Activated T-helper 17 cell treated with anti-CD3 and anti-CD28 coated beads, Interleukin-2, amount 50 U/mL, for 72 hours (primary cell): Measurements from ENCODE around the gene LCN6. TPM values are rescaled to one million over a fixed set of nuclear protein-coding genes. Genes with fewer than 3 reads are reported as not detected.
A peak's percentile ranks its signal among the peaks of the same experiment; 100 is the strongest.

Source experiments
- ATAC-seq: fragments of 150-1000 bp; cut with Tn5 transposase; replicated peaks from 2 replicates; pipeline ENCODE4 v1.10.0; 2021; ENCODE audit warnings: mild to moderate bottlenecking, moderate library complexity
- H3K27ac Mint-ChIP-seq: one replicate; pipeline ENCODE4 v1.8.0; 2022; ENCODE audit warnings: mixed read lengths
- H3K27me3 Mint-ChIP-seq: one replicate; pipeline ENCODE4 v1.8.0; 2022; ENCODE audit warnings: mixed read lengths
- H3K36me3 Mint-ChIP-seq: one replicate; pipeline ENCODE4 v1.8.0; 2022; ENCODE audit warnings: low read depth, mild to moderate bottlenecking, mixed read lengths
- H3K4me1 Mint-ChIP-seq: one replicate; pipeline ENCODE4 v1.8.0; 2022; ENCODE audit warnings: mixed read lengths
- H3K4me3 Mint-ChIP-seq: one replicate; pipeline ENCODE4 v1.8.0; 2022; ENCODE audit warnings: mild to moderate bottlenecking, mixed read lengths
- H3K9me3 Mint-ChIP-seq: one replicate; pipeline ENCODE4 v1.8.0; 2022; ENCODE audit warnings: mixed read lengths
- total RNA-seq, 2 donors: library from RNA; stranded (reverse); gene quantifications; one replicate each; pipeline ENCODE4 v1.2.3, GENCODE V29; 2022

LCN6 gene
- total RNA-seq, 2 donors from 2014 or later = not detected

DNA sequence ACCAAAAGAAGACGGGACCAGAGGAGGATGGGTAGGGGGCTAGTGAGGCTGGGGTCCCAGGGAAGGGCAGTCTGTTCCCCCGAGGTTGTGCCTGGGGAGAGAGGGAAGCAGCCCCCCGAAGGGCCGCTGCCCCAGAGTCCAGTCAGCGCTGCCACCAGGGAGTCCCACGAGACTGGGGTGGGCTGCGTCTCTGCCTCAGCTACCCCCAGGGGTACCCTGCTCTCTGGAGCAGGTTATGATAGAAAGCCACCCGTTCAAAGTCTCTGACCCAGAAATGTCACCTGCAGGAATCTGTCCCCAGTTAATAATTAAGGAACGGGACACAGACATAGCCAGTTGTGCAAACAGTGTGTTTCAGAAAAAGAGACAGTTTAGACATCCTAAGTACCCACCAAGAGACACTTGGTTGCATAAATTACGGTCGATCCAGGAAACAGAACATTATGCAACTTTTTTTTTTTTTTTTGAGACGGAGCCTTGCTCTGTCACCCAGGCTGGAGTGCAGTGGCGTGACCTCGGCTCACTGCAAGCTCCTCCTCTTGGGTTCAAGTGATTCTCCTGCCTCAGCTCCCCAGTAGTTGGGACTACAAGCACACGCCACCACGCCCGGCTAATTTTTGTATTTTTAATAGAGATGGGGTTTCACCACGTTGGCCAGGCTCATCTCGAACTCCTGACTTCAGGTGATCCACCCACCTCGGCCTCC lies 50.4 kb downstream of the LCN6 start:
- Mint-ChIP-seq H3K9me3 (no peaks in the 10 kb centered on the region), H3K27ac (no peak overlapping the region), H3K36me3 (no peaks in the 10 kb centered on the region), H3K27me3 (peaks cover 8% of the 10 kb centered on the region), H3K4me3 (no peak overlapping the region), H3K4me1 (peaks cover 4% of the 10 kb centered on the region)
- no peak for ATAC-seq

DNA sequence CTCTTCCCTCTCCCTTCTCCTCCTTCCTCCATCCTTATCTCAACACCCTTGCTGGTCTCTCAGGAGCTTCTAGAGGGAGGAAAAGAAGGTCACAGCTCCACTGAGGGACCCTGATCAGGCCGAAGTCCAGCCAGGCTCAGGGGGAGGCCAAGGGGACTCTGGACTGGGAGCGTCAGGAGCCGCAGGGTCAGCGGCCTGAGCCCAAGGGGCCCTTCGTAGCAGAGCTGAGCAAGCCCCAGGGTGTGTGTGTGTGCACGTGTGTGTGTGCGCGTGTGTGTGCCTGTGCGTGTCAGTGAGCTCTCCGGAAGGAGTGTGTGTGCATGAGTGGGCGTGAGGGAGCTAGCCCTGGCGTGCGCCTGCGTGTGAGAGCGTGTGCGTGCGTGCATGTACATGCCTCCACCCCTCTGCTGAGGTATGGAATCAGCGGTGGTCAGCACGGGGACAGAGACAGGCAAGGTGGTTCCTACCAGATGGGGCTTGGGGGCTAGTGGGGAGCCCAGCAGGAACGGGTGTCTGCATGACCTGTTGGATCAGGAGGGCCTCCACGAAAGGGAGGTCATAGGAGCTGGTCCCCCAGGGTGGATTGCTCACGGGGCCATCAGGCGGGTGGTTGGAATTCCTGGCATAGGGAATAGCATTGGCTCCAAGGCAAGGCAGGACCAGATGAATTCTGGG lies 51.0 kb downstream of the LCN6 start:
- peaks cover 4% of the 10 kb centered on the region for H3K4me1 Mint-ChIP-seq
- peaks cover 8% of the 10 kb centered on the region for H3K27me3 Mint-ChIP-seq
- H3K9me3 Mint-ChIP-seq = no peaks in the 10 kb centered on the region
- no peaks in the 10 kb centered on the region for H3K36me3 Mint-ChIP-seq
- no peak overlapping the region for H3K27ac Mint-ChIP-seq
- H3K4me3 Mint-ChIP-seq = no peak overlapping the region
- ATAC-seq = no peak

DNA sequence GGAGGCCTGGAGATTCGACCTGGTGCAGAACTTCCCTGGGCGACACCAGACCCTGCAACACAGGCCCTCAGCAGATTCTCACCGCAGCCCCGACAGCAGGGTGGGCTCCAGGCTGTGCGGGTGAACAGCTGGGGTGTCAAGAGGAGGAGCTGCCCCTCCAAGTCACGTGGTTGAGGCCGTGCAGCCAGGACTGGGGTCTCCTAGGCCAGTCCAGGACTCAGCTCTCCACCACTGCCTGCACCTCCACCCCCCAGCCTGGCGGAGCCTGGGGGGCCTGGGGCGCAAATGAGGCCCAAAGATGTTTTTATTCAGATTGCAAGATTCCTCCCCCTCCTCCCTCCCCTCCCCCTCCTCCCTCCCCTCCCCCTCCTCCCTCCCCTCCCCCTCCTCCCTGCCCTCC lies 51.8 kb downstream of the LCN6 start:
- no peaks in the 10 kb centered on the region for H3K9me3 Mint-ChIP-seq
- ATAC-seq = no peak

DNA sequence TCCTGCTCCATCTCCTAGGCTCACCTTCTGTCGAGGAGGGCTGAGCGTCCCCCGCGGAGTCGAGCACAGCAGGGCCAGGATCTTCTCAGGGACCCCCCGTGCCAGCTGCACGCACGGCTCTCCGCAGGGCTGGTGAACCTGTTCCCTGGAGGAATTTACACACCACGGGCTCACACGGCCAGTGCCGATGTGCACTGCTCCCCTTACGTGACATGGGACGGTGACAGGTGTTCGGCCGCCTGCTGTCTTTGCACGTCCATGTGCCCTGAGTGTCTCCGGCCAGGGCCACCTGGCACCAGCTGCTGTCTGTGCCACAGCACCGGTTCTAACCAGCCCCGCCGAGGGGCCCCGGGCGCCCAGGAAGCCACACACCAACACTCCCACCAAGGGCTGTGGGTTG lies 52.4 kb downstream of the LCN6 start:
- ATAC-seq = no peak
- Mint-ChIP-seq H3K9me3 (no peaks in the 10 kb centered on the region), H3K27ac (no peak overlapping the region), H3K36me3 (no peaks in the 10 kb centered on the region), H3K27me3 (peaks cover 8% of the 10 kb centered on the region), H3K4me1 (no peaks in the 10 kb centered on the region), H3K4me3 (no peak overlapping the region)

More for the DNA sequence above, 51.8 kb downstream of the LCN6 start:
- peaks cover 8% of the 10 kb centered on the region for H3K27me3 Mint-ChIP-seq
- peaks cover 1% of the 10 kb centered on the region for H3K4me1 Mint-ChIP-seq
- H3K27ac Mint-ChIP-seq = no peak overlapping the region
- H3K4me3 Mint-ChIP-seq = no peak overlapping the region
- H3K36me3 Mint-ChIP-seq = no peaks in the 10 kb centered on the region

DNA sequence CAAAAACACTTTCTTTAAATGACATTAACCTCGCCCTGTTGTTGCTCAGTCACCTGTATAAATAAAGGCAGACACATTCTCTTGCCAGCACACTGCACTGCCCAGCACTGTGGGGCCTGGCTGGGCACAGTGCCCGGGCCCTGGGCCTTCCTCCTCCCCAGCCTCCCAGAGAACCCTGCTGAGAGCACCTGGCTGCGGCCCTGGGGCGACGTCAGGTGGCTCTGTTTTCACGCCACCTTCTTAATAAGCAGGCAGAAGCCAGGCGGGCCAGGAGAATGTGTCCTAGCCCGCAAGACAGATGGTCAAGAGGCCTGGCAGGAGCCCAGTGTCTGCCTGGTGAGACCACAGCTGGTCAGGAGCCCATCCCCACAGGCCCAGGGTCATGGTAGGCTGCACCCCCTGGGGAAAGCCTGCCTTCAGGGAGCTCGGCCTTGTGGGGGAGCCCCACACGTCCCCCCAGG lies 52.9 kb downstream of the LCN6 start:
- Mint-ChIP-seq H3K27me3 (peaks cover 8% of the 10 kb centered on the region), H3K4me1 (no peaks in the 10 kb centered on the region), H3K9me3 (no peaks in the 10 kb centered on the region), H3K4me3 (no peak overlapping the region), H3K27ac (no peak overlapping the region), H3K36me3 (no peaks in the 10 kb centered on the region)
- ATAC-seq = no peak

DNA sequence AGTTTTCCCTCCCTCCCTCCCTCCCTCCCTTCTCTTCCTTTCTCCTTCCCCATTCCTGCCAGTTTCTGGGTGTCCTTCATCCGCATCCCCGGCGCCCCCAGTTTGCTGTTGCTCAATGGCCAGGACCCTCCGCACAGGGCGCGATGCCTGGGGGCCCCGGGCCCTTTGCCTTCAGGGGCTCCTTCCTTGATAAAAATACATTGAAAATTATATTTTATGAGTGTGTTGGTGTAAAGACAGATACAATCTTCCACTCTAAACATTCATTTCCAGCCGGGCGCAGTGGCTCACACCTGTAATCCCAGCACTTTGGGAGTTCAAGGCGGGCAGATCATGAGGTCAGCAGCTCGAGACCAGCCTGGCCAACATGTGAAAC lies 53.5 kb downstream of the LCN6 start:
- peaks cover 8% of the 10 kb centered on the region for H3K27me3 Mint-ChIP-seq
- no peaks in the 10 kb centered on the region for H3K9me3 Mint-ChIP-seq
- no peak for ATAC-seq
- no peak overlapping the region for H3K27ac Mint-ChIP-seq
- H3K4me3 Mint-ChIP-seq = no peak overlapping the region
- no peaks in the 10 kb centered on the region for H3K4me1 Mint-ChIP-seq
- H3K36me3 Mint-ChIP-seq = no peaks in the 10 kb centered on the region

DNA sequence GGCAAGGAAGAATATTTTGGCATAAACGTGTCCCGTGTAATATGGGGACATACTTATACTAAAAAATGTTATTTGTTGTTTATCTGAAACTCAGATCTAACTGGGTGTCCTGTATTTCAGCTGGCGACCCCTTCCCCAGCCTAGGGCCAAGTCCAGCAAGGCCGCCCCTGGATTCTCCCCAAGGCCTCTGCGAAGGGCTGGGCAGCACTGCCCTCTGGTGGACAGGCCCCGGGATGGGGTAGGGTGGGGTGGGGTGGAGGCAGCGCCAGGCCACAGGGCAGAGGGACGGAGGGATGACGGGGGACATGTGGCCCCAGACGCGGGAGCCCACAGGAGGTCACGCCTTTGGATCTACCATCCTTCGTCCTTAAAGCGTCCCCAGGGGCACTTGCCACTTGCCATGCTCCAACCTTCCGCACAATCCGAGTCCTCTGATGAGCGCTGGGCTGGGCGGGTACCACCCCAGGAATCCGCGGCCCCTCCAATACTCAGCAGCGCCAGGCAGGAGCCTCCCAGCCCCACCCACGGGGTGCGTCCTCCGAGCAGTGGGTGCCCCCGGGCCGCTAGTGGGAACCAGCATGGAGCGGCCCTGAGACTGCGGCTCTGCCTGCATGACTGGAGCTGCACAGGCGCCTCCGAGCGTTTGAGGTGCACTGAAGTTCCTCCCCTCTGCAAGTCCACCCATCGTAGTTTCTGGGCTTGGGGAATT lies 54.0 kb downstream of the LCN6 start:
- H3K9me3 Mint-ChIP-seq = no peaks in the 10 kb centered on the region
- no peaks in the 10 kb centered on the region for H3K36me3 Mint-ChIP-seq
- H3K4me3 Mint-ChIP-seq = no peak overlapping the region
- ATAC-seq = peak; percentile 78
- H3K4me1 Mint-ChIP-seq = no peaks in the 10 kb centered on the region
- no peak overlapping the region for H3K27ac Mint-ChIP-seq
- H3K27me3 Mint-ChIP-seq = peaks cover 8% of the 10 kb centered on the region

Other genes with a start within 250 kb of the LCN6 start
- 10 to 100 TPM; 63.8 to 65.9 TPM for gene NOTCH1, start 202.5 kb downstream of the LCN6 start, total RNA-seq
- 1 to 10 TPM in 1 of 2 donors, under 1 TPM in 1; 0.78 to 1.0 TPM for gene EGFL7, start 85.6 kb downstream of the LCN6 start, total RNA-seq
- 10 to 100 TPM; 14.6 to 15.6 TPM for gene AGPAT2, start 61.1 kb downstream of the LCN6 start, total RNA-seq
- not detected for gene DIPK1B, start 36.0 kb downstream of the LCN6 start, total RNA-seq
- 1 to 10 TPM; 1.0 to 1.8 TPM for gene LCN10, start 5.6 kb downstream of the LCN6 start, total RNA-seq
- gene LCN8, start 9.7 kb upstream of the LCN6 start, total RNA-seq = not detected
- gene LCN15, start 16.0 kb upstream of the LCN6 start, total RNA-seq = not detected
- 10 to 100 TPM; 30.1 to 30.7 TPM for gene TMEM141, start 42.8 kb upstream of the LCN6 start, total RNA-seq
- gene CCDC183, start 47.8 kb upstream of the LCN6 start, total RNA-seq = 1 to 10 TPM in 1 of 2 donors, under 1 TPM in 1; 0.41 to 2.1 TPM
- 100 to 1,000 TPM in 1 of 2 donors, 10 to 100 TPM in 1; 51.5 to 108 TPM for gene RABL6, start 59.4 kb upstream of the LCN6 start, total RNA-seq
- gene AJM1, start 94.0 kb upstream of the LCN6 start, total RNA-seq = 10 to 100 TPM in 1 of 2 donors, 1 to 10 TPM in 1; 4.3 to 12.9 TPM
- 100 to 1,000 TPM; 138 to 194 TPM for gene PHPT1, start 100.9 kb upstream of the LCN6 start, total RNA-seq
- 10 to 100 TPM; 18.6 to 27.4 TPM for gene MAMDC4, start 103.8 kb upstream of the LCN6 start, total RNA-seq
- 100 to 1,000 TPM; 221 to 265 TPM for gene EDF1, start 117.8 kb upstream of the LCN6 start, total RNA-seq
- 10 to 100 TPM; 54.4 to 56.8 TPM for gene TRAF2, start 138.0 kb upstream of the LCN6 start, total RNA-seq
- gene FBXW5, start 196.2 kb upstream of the LCN6 start, total RNA-seq = 10 to 100 TPM; 91.0 to 99.2 TPM
- gene C8G, start 196.7 kb upstream of the LCN6 start, total RNA-seq = 1 to 10 TPM in 1 of 2 donors, not detected in 1; 3.1 TPM
- gene LCN12, start 203.7 kb upstream of the LCN6 start, total RNA-seq = 1 to 10 TPM in 1 of 2 donors, under 1 TPM in 1; 0.54 to 2.4 TPM
- gene PTGDS, start 229.0 kb upstream of the LCN6 start, total RNA-seq = 1 to 10 TPM in 1 of 2 donors, not detected in 1; 1.3 TPM
- under 1 TPM in 1 of 2 donors, not detected in 1; 0.11 TPM for gene LCNL1, start 234.5 kb upstream of the LCN6 start, total RNA-seq
- gene PAXX, start 243.9 kb upstream of the LCN6 start, total RNA-seq = 10 to 100 TPM; 31.1 to 49.1 TPM
- under 1 TPM in 1 of 2 donors, not detected in 1; 0.26 TPM for gene CLIC3, start 248.0 kb upstream of the LCN6 start, total RNA-seq